Measurements from ENCODE around the gene BLNK.

DNA sequence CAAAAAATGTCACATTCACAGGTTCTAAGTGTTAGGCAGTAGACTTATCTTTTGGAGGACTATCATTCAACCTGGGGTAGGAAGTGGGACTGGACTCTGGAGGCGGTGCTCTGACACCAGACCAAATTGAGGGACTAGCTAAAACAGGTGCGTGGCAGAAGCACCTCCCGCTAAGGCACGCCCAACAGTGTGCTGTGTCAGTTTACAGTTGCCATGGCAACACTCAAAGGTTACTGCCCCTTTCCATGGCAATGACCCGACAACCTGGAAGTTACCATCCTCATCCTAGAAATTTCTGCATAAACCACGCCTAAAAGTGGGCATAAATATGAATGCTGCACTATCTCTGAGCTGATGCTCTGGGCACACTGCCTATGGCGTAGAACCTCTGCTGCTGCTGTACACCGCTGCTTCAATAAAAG is 14.0 kb upstream of the BLNK start:
- TF ChIP-seq, protein P1, sequence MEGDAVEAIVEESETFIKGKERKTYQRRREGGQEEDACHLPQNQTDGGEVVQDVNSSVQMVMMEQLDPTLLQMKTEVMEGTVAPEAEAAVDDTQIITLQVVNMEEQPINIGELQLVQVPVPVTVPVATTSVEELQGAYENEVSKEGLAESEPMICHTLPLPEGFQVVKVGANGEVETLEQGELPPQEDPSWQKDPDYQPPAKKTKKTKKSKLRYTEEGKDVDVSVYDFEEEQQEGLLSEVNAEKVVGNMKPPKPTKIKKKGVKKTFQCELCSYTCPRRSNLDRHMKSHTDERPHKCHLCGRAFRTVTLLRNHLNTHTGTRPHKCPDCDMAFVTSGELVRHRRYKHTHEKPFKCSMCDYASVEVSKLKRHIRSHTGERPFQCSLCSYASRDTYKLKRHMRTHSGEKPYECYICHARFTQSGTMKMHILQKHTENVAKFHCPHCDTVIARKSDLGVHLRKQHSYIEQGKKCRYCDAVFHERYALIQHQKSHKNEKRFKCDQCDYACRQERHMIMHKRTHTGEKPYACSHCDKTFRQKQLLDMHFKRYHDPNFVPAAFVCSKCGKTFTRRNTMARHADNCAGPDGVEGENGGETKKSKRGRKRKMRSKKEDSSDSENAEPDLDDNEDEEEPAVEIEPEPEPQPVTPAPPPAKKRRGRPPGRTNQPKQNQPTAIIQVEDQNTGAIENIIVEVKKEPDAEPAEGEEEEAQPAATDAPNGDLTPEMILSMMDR (IDR thresholded peaks at IDR 0.05), result no peak
- TF ChIP-seq POLR2A (IDR thresholded peaks at IDR 0.05), result no peak
